Hepatocyte (in vitro differentiated cells): ENCODE measurements around the gene TDRD12. TPM values are rescaled to one million over a fixed set of nuclear protein-coding genes. Genes with fewer than 3 reads are reported as not detected.

Source experiments
- DNase-seq: peaks from one replicate; pipeline ENCODE4 v3.0.0-alpha.2; 2016; ENCODE audit warnings: low spot score
- H2AFZ ChIP-seq: fragments of 200-600 bp; sonication (generic); 2 replicates; pipeline ENCODE4 v1.6.0; 2016; ENCODE audit warnings: antibody characterized with exemption, mild to moderate bottlenecking
- H3K27ac ChIP-seq: fragments of 200-600 bp; sonication (generic); 2 replicates; pipeline ENCODE4 v1.5.1; 2016; ENCODE audit warnings: mild to moderate bottlenecking
- H3K27me3 ChIP-seq: fragments of 200-600 bp; sonication (generic); 2 replicates; pipeline ENCODE4 v1.6.1; 2016
- H3K36me3 ChIP-seq: fragments of 200-600 bp; sonication (generic); replicated peaks from 2 replicates; pipeline ENCODE4 v1.5.1; 2016; ENCODE audit warnings: low read depth; ENCODE audit not compliant: insufficient read depth
- H3K4me1 ChIP-seq: fragments of 200-600 bp; sonication (generic); 2 replicates; pipeline ENCODE4 v1.5.1; 2016; ENCODE audit warnings: mild to moderate bottlenecking, moderate library complexity; ENCODE audit not compliant: insufficient read depth
- H3K4me2 ChIP-seq: fragments of 200-600 bp; sonication (generic); 2 replicates; pipeline ENCODE4 v1.6.0; 2016
- H3K4me3 ChIP-seq: fragments of 200-600 bp; sonication (generic); 2 replicates; pipeline ENCODE4 v1.5.1; 2016; ENCODE audit warnings: mild to moderate bottlenecking
- H3K79me2 ChIP-seq: fragments of 200-600 bp; sonication (generic); 2 replicates; pipeline ENCODE4 v1.6.0; 2017; ENCODE audit warnings: mild to moderate bottlenecking
- H3K9me2 ChIP-seq: fragments of 200-600 bp; sonication (generic); replicated peaks from 2 replicates; pipeline ENCODE4 v1.6.0; 2017; ENCODE audit warnings: mild to moderate bottlenecking; ENCODE audit not compliant: insufficient read depth
- H3K9me3 ChIP-seq: fragments of 200-600 bp; sonication (generic); 2 replicates; pipeline ENCODE4 v1.5.1; 2016; ENCODE audit warnings: low read depth, mild to moderate bottlenecking
- H4K20me1 ChIP-seq: fragments of 200-600 bp; sonication (generic); 2 replicates; pipeline ENCODE4 v1.6.0; 2016; ENCODE audit warnings: mild to moderate bottlenecking; ENCODE audit not compliant: insufficient read depth, poor library complexity, severe bottlenecking
- CTCF ChIP-seq: fragments of 200-600 bp; sonication (generic); IDR thresholded peaks from 2 replicates; pipeline ENCODE4 v1.5.1; 2016; ENCODE audit warnings: antibody characterized with exemption, mild to moderate bottlenecking; ENCODE audit not compliant: poor library complexity
- EZH2 ChIP-seq: fragments of 200-600 bp; sonication (generic); IDR thresholded peaks from 2 replicates; pipeline ENCODE4 v1.6.1; 2016; ENCODE audit warnings: antibody characterized with exemption, mild to moderate bottlenecking, borderline replicate concordance
- EZH2phosphoT487 ChIP-seq: fragments of 200-600 bp; sonication (generic); IDR thresholded peaks from one replicate; pipeline ENCODE4 v1.6.1; 2018; ENCODE audit warnings: antibody characterized with exemption, mild to moderate bottlenecking, low read depth, moderate library complexity; ENCODE audit not compliant: unreplicated experiment, severe bottlenecking
- WGBS: methylation state at CpG from one replicate; pipeline ENCODE4 v1.1.6; 2016; ENCODE audit warnings: low lambda C conversion rate; ENCODE audit errors: missing lambda C conversion rate; 5-methylcytosine and 5-hydroxymethylcytosine counted together
- polyA plus RNA-seq: library from polyadenylated mRNA; unstranded; fragments of >200 nt; fragmentation: Nextera tagmentation; extraction: Ambion mirVana; gene quantifications from 2 replicates; pipeline ENCODE4 v1.2.1, GENCODE V29; 2016
- total RNA-seq: library from RNA; depleted of rRNA; stranded (reverse); fragments of >200 nt; gene quantifications from 2 replicates; pipeline ENCODE4 v1.2.3, GENCODE V29; 2014

The TDRD12 gene
- total and polyA plus RNA-seq, 2 experiments from 2014 or later = 0.10 TPM; not detected in 1

GRCh38 chr19:32858559-32858958, 139.0 kb downstream of the TDRD12 start:
- DNase-seq = no peak
- TF ChIP-seq EZH2phosphoT487 (no peak), CTCF (no peak), EZH2 (no peak)
- Histone ChIP-seq H3K9me3 (no peaks in the 10 kb centered on the region), H3K4me2 (no peak overlapping the region), H2AFZ (no peak overlapping the region), H3K4me3 (no peak overlapping the region), H3K27ac (no peak overlapping the region), H3K9me2 (no peaks in the 10 kb centered on the region), H3K27me3 (no peaks in the 10 kb centered on the region), H3K4me1 (no peaks in the 10 kb centered on the region), H3K79me2 (no peaks in the 10 kb centered on the region), H4K20me1 (no peaks in the 10 kb centered on the region), H3K36me3 (no peaks in the 10 kb centered on the region)
- WGBS = 95% methylated on average over 10 of the region's 10 CpGs

- Histone ChIP-seq H3K4me1 (no peaks in the 10 kb centered on the region), H3K27me3 (no peaks in the 10 kb centered on the region), H3K4me3 (no peak overlapping the region), H3K9me2 (no peaks in the 10 kb centered on the region), H2AFZ (no peak overlapping the region), H3K4me2 (no peak overlapping the region), H3K27ac (no peak overlapping the region), H4K20me1 (no peaks in the 10 kb centered on the region), H3K9me3 (no peaks in the 10 kb centered on the region), H3K79me2 (no peaks in the 10 kb centered on the region), H3K36me3 (no peaks in the 10 kb centered on the region)
- no peak for TF ChIP-seq EZH2
- WGBS = over 99% methylated on average over 16 of the region's 19 CpGs
- no peak for DNase-seq
Observed at GRCh38 chr19:32859591-32859990, 140.0 kb downstream of the TDRD12 start.

- WGBS = 98% methylated on average over 3 of the region's 3 CpGs
- no peaks in the 10 kb centered on the region for H3K36me3 ChIP-seq
Observed at GRCh38 chr19:32861596-32861995, 142.0 kb downstream of the TDRD12 start.

GRCh38 chr19:32862173-32862572, 142.6 kb downstream of the TDRD12 start:
- 94% methylated on average over 19 of the region's 19 CpGs for WGBS
- TF ChIP-seq EZH2phosphoT487 (no peak), EZH2 (no peak), CTCF (no peak)

More at GRCh38 chr19:32861596-32861995, 142.0 kb downstream of the TDRD12 start:
- Histone ChIP-seq H2AFZ (no peak overlapping the region), H3K27me3 (no peaks in the 10 kb centered on the region), H3K4me2 (no peak overlapping the region), H3K9me2 (no peaks in the 10 kb centered on the region), H3K27ac (no peak overlapping the region), H3K4me3 (no peak overlapping the region), H3K9me3 (no peaks in the 10 kb centered on the region), H4K20me1 (no peaks in the 10 kb centered on the region), H3K4me1 (no peaks in the 10 kb centered on the region), H3K79me2 (no peaks in the 10 kb centered on the region)
- TF ChIP-seq EZH2 = no peak
- no peak for TF ChIP-seq EZH2phosphoT487
- no peak for TF ChIP-seq CTCF
- no peak for DNase-seq

More at GRCh38 chr19:32862173-32862572, 142.6 kb downstream of the TDRD12 start:
- Histone ChIP-seq H3K9me2 (no peaks in the 10 kb centered on the region), H2AFZ (no peak overlapping the region), H3K36me3 (no peaks in the 10 kb centered on the region), H4K20me1 (no peaks in the 10 kb centered on the region), H3K27me3 (no peaks in the 10 kb centered on the region), H3K4me2 (no peak overlapping the region), H3K79me2 (no peaks in the 10 kb centered on the region), H3K9me3 (no peaks in the 10 kb centered on the region), H3K4me1 (no peaks in the 10 kb centered on the region), H3K4me3 (no peak overlapping the region), H3K27ac (no peak overlapping the region)
- DNase-seq = no peak
